ENCODE measurements around the gene FOSL1. TPM values are rescaled to one million over a fixed set of nuclear protein-coding genes. Genes with fewer than 3 reads are reported as not detected.

Gene FOSL1
- total and polyA plus RNA-seq, 2 of the 13 experiments (the other 11 are each of a cell fraction or from before 2014, with no cell fraction given) = 4.0 to 4.1 TPM

DNA sequence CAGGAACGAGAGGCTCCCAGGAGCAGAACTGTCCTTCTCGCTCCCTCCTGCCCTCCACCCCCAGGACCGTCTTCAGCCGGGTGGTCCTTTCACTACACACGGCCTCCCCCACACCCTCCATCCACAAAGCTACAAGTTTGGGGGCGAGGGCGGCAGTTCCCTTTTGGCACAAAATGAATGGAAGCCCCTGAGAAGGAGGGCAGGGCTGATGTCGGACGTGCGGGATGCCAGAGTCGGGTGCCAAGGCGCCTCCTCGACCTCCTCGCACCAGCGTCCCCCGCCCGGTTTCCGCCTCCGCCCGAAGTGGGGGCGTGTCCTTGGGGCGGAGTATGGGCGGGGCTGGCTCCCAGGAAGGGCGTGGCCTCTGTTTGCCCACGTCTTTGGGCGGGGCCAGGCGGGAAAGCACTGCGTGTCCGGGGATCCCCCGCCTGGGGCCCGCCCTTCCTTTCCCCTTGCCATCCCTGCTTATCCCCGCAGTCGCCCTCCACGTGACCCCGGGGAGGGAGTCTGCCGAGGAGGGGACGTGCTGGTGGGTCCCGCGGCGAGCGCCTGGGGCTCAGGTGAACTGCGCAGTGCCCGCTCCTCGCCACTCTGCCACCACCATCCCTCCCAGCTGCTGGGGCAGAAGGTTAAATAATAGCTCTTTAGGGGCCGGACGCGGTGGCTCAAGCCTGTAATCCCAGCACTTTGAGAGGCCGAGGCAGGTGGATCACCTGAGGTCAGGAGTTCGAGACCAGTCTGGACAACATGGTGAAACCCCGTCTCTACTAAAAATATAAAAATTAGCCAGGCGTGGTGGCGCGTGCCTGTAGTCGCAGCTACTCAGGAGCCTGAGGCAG is 26.7 kb downstream of the FOSL1 start (continued):
- TF ChIP-seq, protein P1, sequence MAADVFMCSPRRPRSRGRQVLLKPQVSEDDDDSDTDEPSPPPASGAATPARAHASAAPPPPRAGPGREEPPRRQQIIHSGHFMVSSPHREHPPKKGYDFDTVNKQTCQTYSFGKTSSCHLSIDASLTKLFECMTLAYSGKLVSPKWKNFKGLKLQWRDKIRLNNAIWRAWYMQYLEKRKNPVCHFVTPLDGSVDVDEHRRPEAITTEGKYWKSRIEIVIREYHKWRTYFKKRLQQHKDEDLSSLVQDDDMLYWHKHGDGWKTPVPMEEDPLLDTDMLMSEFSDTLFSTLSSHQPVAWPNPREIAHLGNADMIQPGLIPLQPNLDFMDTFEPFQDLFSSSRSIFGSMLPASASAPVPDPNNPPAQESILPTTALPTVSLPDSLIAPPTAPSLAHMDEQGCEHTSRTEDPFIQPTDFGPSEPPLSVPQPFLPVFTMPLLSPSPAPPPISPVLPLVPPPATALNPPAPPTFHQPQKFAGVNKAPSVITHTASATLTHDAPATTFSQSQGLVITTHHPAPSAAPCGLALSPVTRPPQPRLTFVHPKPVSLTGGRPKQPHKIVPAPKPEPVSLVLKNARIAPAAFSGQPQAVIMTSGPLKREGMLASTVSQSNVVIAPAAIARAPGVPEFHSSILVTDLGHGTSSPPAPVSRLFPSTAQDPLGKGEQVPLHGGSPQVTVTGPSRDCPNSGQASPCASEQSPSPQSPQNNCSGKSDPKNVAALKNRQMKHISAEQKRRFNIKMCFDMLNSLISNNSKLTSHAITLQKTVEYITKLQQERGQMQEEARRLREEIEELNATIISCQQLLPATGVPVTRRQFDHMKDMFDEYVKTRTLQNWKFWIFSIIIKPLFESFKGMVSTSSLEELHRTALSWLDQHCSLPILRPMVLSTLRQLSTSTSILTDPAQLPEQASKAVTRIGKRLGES (CRISPR knock-in tag; IDR thresholded peaks at IDR 0.05; ENCODE audit: borderline replicate concordance) = no peak
- TF ChIP-seq, protein P2, sequence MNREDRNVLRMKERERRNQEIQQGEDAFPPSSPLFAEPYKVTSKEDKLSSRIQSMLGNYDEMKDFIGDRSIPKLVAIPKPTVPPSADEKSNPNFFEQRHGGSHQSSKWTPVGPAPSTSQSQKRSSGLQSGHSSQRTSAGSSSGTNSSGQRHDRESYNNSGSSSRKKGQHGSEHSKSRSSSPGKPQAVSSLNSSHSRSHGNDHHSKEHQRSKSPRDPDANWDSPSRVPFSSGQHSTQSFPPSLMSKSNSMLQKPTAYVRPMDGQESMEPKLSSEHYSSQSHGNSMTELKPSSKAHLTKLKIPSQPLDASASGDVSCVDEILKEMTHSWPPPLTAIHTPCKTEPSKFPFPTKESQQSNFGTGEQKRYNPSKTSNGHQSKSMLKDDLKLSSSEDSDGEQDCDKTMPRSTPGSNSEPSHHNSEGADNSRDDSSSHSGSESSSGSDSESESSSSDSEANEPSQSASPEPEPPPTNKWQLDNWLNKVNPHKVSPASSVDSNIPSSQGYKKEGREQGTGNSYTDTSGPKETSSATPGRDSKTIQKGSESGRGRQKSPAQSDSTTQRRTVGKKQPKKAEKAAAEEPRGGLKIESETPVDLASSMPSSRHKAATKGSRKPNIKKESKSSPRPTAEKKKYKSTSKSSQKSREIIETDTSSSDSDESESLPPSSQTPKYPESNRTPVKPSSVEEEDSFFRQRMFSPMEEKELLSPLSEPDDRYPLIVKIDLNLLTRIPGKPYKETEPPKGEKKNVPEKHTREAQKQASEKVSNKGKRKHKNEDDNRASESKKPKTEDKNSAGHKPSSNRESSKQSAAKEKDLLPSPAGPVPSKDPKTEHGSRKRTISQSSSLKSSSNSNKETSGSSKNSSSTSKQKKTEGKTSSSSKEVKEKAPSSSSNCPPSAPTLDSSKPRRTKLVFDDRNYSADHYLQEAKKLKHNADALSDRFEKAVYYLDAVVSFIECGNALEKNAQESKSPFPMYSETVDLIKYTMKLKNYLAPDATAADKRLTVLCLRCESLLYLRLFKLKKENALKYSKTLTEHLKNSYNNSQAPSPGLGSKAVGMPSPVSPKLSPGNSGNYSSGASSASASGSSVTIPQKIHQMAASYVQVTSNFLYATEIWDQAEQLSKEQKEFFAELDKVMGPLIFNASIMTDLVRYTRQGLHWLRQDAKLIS (CRISPR knock-in tag; IDR thresholded peaks at IDR 0.05) = no peak
- TF ChIP-seq ZNF460 (CRISPR knock-in tag; IDR thresholded peaks at IDR 0.05; ENCODE audit: borderline replicate concordance) = no peak; the same call in 1 of the 2 replicates
- TF ChIP-seq, protein P3, sequence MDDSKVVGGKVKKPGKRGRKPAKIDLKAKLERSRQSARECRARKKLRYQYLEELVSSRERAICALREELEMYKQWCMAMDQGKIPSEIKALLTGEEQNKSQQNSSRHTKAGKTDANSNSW (CRISPR knock-in tag; IDR thresholded peaks at IDR 0.05; ENCODE audit: borderline replicate concordance) = no peak
- TF ChIP-seq TBX3 (IDR thresholded peaks at IDR 0.05; ENCODE audit: borderline replicate concordance) = no peak
- 0 out of 2 replicates have a peak, but pooled peaks have one; percentile 69 for TF ChIP-seq YEATS2 (CRISPR knock-in tag; IDR thresholded peaks at IDR 0.05; ENCODE audit: borderline replicate concordance)
- no peak for TF ChIP-seq NFYC (CRISPR knock-in tag; IDR thresholded peaks at IDR 0.05)
- no peak for TF ChIP-seq PRPF4 (IDR thresholded peaks at IDR 0.05; ENCODE audit: low read depth, low read length, poor library complexity, severe bottlenecking)
- TF ChIP-seq ZNF17 (CRISPR knock-in tag; IDR thresholded peaks at IDR 0.05) = no peak
- no peak for TF ChIP-seq ELF4 (CRISPR knock-in tag; IDR thresholded peaks at IDR 0.05; ENCODE audit: borderline replicate concordance)
- TF ChIP-seq ZNF253 (CRISPR knock-in tag; IDR thresholded peaks at IDR 0.05; ENCODE audit: borderline replicate concordance) = no peak
- no peak for TF ChIP-seq ZNF44 (CRISPR knock-in tag; IDR thresholded peaks at IDR 0.05)
- no peak for TF ChIP-seq ZNF792 (CRISPR knock-in tag; IDR thresholded peaks at IDR 0.05)
- no peak for TF ChIP-seq HMGA1 (CRISPR knock-in tag; conservative IDR thresholded peaks at IDR 0.05)
- TF ChIP-seq NFE2 (CRISPR knock-in tag; IDR thresholded peaks at IDR 0.05) = no peak
- TF ChIP-seq ZMYM3 (CRISPR knock-in tag; IDR thresholded peaks at IDR 0.05) = peak; percentile 97
- TF ChIP-seq ARNT2 (CRISPR knock-in tag; IDR thresholded peaks at IDR 0.05; ENCODE audit: low read depth) = no peak
- TF ChIP-seq PHF21A (CRISPR knock-in tag; IDR thresholded peaks at IDR 0.05) = peak; percentile 51; the same call in 1 of the 2 replicates
- no peak for TF ChIP-seq ZNF232 (CRISPR knock-in tag; IDR thresholded peaks at IDR 0.05; ENCODE audit: borderline replicate concordance)
- TF ChIP-seq ZNF33A (CRISPR knock-in tag; IDR thresholded peaks at IDR 0.05; ENCODE audit: borderline replicate concordance) = 0 out of 2 replicates have a peak, but pooled peaks have one; percentile 75
- peak; percentile 35; the same call in 1 of the 2 replicates for TF ChIP-seq PHF8 (CRISPR knock-in tag; IDR thresholded peaks at IDR 0.05)
- no peak for TF ChIP-seq TSC22D2 (CRISPR knock-in tag; IDR thresholded peaks at IDR 0.05; ENCODE audit: borderline replicate concordance)
- no peak for TF ChIP-seq KDM4B (CRISPR knock-in tag; IDR thresholded peaks at IDR 0.05)
